ENCODE results near the gene ACKR2. TPM values are rescaled to one million over a fixed set of nuclear protein-coding genes. Genes with fewer than 3 reads are reported as not detected.

Gene ACKR2
- total RNA-seq, 4 donors from 2014 or later: 5.6 to 15.3 (median 10.7) TPM

GRCh38 chr3:42856544-42856943 is 47.3 kb downstream of the ACKR2 start:
- intact Hi-C loops (cut with DNase I): no loop called here
- H3K4me1 ChIP-seq: peaks cover 0 to 6% of the 10 kb centered on the region in 2 donors
- no peak for DNase-seq
- H3K9me3 ChIP-seq: no peaks in the 10 kb centered on the region
- WGBS, 2 donors: 87 to 91% methylated on average over 3 of the region's 3 CpGs
- H3K27ac ChIP-seq: no peak overlapping the region
- H3K4me3 ChIP-seq (replicated peaks in 1 of 3): no peak overlapping the region
- TF ChIP-seq CTCF (IDR thresholded peaks at IDR 0.05) (no peak), POLR2A (IDR thresholded peaks at IDR 0.05) (no peak)
- no peaks in the 10 kb centered on the region for H3K27me3 ChIP-seq
- H3K36me3 ChIP-seq: no peaks in the 10 kb centered on the region

GRCh38 chr3:42864321-42864950 is 55.2 kb downstream of the ACKR2 start:
- intact Hi-C loops (cut with DNase I): no loop called here
- no peaks in the 10 kb centered on the region for H3K27me3 ChIP-seq
- no peaks in the 10 kb centered on the region for H3K4me1 ChIP-seq
- H3K4me3 ChIP-seq (replicated peaks in 1 of 3): no peak overlapping the region
- no peak overlapping the region for H3K27ac ChIP-seq
- WGBS, 2 donors: 89 to 92% methylated on average over 15 of the region's 15 CpGs
- no peaks in the 10 kb centered on the region for H3K36me3 ChIP-seq
- DNase-seq: no peak
- H3K9me3 ChIP-seq: no peaks in the 10 kb centered on the region
- no peak for TF ChIP-seq CTCF (IDR thresholded peaks at IDR 0.05)
- TF ChIP-seq POLR2A (IDR thresholded peaks at IDR 0.05): no peak

- WGBS, 2 donors: 83% methylated on average over 8 of the region's 8 CpGs
- no peak overlapping the region for H3K27ac ChIP-seq
- intact Hi-C loops (cut with DNase I): no loop called here
- no peaks in the 10 kb centered on the region for H3K9me3 ChIP-seq
- no peaks in the 10 kb centered on the region for H3K27me3 ChIP-seq
- no peaks in the 10 kb centered on the region for H3K4me1 ChIP-seq
- no peak overlapping the region for H3K4me3 ChIP-seq (replicated peaks in 1 of 3)
- TF ChIP-seq POLR2A (IDR thresholded peaks at IDR 0.05): no peak
- TF ChIP-seq CTCF (IDR thresholded peaks at IDR 0.05): no peak
- peak; percentile 39 to 56 for DNase-seq
- H3K36me3 ChIP-seq: no peaks in the 10 kb centered on the region
Measured at GRCh38 chr3:42865256-42865655, 56.0 kb downstream of the ACKR2 start.

- Histone ChIP-seq H3K27me3 (no peaks in the 10 kb centered on the region), H3K4me1 (no peaks in the 10 kb centered on the region), H3K9me3 (no peaks in the 10 kb centered on the region), H3K36me3 (no peaks in the 10 kb centered on the region), H3K27ac (no peak overlapping the region), H3K4me3 (replicated peaks in 1 of 3) (no peak overlapping the region)
- no peak for DNase-seq
- no peak for TF ChIP-seq POLR2A (IDR thresholded peaks at IDR 0.05)
- TF ChIP-seq CTCF (IDR thresholded peaks at IDR 0.05): no peak
- 91 to 93% methylated on average over 7 of the region's 7 CpGs for WGBS, 2 donors
- intact Hi-C loops (cut with DNase I): no loop called here
Measured at GRCh38 chr3:42867138-42867537, 57.9 kb downstream of the ACKR2 start.

- H3K9me3 ChIP-seq: no peaks in the 10 kb centered on the region
- TF ChIP-seq CTCF (IDR thresholded peaks at IDR 0.05): no peak
- no peak for TF ChIP-seq POLR2A (IDR thresholded peaks at IDR 0.05)
- no peak for DNase-seq
- no peak overlapping the region for H3K4me3 ChIP-seq (replicated peaks in 1 of 3)
- no peaks in the 10 kb centered on the region for H3K27me3 ChIP-seq
- no peaks in the 10 kb centered on the region for H3K4me1 ChIP-seq
- WGBS, 2 donors: 80 to 85% methylated on average over 5 of the region's 5 CpGs
- H3K36me3 ChIP-seq: no peaks in the 10 kb centered on the region
- no peak overlapping the region for H3K27ac ChIP-seq
- intact Hi-C loops (cut with DNase I): no loop called here
Measured at GRCh38 chr3:42868841-42869240, 59.6 kb downstream of the ACKR2 start.

All from thyroid gland (tissue), 4 donors.